ENCODE measurements around the gene TTC7B.

- no peak for TF ChIP-seq EZH2 (IDR thresholded peaks at IDR 0.05; ENCODE audit: insufficient read depth, poor library complexity, severe bottlenecking)
- TF ChIP-seq EZH2phosphoT487 (IDR thresholded peaks at IDR 0.05; ENCODE audit: insufficient read depth, low read depth) = no peak
Observed at GRCh38 chr14:90720832-90721231, 95.4 kb downstream of the TTC7B start.
